ENCODE results near the gene ARHGAP6.

ARHGAP6 gene

DNA sequence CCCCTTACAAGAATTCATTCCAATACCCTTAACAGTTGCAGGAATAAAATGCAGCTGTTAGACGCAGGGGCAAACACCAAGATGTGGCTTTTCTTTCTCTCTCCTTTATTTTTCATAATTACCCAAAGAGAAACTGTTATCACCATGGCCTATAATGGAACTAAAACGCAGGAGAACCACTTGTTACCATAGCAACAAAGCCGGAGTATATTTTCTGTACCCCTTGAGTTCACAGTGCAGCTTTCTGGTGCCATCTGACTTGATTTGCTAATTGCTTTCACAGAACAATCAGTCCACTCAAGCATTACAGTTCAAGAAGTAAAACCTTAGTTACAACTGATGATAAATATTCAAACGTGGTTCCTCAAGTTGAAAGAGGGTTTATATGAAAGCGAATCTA is 214.6 kb downstream of the ARHGAP6 start:
- no peak for DNase-seq

DNA sequence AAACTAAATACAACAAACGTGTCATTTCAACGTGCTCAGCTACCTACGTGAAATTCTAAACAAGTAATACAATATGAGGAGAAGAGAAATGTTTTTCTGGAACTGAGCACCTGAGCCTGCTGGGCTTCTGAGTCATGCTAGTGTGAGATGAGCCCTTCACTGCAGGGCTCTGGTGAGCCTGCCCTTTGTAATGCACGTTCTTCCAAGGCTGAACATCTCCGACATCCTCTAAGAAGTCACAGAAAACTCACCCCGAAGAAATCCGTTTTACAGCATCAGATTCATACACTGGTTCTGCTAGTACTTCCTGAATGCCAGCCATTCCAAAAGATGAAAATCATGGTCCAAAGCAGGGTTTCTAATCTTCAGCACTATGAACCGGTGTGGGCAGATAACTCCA is 215.4 kb downstream of the ARHGAP6 start:
- DNase-seq = no peak

DNA sequence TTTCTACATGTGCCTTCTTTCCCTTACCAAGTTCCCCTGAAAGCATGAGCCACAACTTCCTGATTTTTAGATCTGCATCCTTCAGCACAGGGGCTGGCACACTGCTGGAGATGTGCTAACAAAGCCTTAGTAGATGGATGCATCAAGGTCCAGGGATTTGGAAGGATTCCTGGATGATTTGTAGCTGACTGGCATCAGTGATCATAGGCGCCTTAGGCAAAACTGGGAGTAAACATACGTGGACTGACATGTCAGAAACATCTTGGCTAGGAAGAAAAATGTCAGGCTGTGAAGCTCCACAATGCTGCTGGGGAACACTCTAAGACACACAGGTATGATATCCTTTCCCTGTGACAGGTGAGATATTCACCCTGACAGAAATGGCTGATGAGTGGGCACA is 216.1 kb downstream of the ARHGAP6 start:
- DNase-seq = no peak

- no peak for DNase-seq
Measured at GRCh38 chrX:11447418-11447817, 218.3 kb downstream of the ARHGAP6 start.

- DNase-seq = no peak
Measured at GRCh38 chrX:11446949-11447348, 218.8 kb downstream of the ARHGAP6 start.

DNA sequence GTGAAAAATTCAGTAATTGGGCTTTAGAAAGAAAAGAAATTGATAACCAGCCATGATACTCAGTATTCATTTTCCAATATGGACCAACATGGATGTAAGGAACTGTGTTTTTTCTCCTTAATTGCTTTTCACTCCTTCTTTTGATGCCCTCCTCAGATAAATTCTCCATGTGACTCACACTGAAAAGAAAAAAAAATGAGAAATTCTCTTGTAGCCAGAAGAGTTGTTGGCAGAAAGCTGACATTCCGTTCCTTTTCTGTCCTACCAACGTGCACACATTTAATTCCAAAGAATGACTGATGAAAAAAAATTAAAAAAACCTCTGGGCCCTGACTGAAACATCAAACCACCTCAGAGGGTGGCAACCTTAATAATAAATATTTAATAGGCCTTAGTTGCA is 219.4 kb downstream of the ARHGAP6 start:
- no peak for DNase-seq

GRCh38 chrX:11445540-11445939 is 220.2 kb downstream of the ARHGAP6 start:
- no peak for DNase-seq

DNA sequence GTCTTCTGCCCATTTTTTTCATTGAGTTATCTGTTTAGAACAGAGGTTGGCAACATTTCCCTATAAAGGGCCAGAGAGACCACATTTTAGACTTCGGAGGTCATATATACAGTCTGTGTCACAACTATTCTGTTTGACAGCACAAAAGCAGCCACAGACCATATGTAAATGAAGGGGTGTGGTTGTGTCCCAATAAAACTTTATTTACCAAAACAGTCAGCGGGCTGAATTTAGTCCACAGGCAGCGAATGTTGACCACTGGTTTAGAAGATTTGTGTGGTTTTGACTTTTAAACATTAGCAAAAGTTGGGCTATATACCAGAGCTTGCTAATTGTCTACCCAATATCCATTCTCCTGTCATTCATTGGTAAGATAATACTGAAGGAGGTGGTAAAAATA is 221.7 kb downstream of the ARHGAP6 start:
- no peak for DNase-seq

DNA sequence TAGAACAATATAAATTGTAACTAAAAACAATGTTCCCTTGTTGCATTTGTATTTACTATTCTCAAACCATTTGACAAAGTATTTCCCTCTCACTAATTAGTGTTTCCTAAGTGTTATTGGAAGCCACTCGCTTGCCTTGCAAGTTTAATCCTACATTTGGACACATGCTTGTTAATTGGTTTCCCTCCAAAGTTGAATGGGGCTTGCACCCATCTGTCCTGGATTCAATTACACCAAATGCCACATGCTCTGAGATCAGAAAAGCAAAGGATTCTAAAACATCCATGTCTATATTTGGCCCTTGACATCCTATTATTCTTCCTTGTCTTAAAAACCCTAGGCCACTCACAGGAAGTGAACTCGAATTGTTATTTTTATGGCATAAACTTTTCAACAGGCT is 225.9 kb downstream of the ARHGAP6 start:
- no peak for DNase-seq

- no peak for DNase-seq
Measured at GRCh38 chrX:11438767-11439166, 227.0 kb downstream of the ARHGAP6 start.

DNA sequence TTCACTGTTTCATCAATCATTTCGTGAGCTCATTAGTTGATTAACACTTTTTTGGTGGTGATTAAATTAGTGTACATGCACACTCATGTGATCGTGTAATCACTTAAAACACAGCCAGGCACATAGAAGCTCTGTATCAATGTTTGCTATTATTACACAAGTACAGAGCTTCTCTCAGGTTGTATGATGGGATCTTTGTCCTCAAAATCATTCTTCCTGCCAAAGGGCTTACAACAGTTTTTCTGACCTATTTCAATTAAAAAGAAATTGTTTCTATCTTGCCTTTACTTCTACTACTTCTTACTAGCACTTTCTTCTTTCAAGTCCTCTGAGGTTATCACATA is 227.4 kb downstream of the ARHGAP6 start:
- no peak for DNase-seq

DNA sequence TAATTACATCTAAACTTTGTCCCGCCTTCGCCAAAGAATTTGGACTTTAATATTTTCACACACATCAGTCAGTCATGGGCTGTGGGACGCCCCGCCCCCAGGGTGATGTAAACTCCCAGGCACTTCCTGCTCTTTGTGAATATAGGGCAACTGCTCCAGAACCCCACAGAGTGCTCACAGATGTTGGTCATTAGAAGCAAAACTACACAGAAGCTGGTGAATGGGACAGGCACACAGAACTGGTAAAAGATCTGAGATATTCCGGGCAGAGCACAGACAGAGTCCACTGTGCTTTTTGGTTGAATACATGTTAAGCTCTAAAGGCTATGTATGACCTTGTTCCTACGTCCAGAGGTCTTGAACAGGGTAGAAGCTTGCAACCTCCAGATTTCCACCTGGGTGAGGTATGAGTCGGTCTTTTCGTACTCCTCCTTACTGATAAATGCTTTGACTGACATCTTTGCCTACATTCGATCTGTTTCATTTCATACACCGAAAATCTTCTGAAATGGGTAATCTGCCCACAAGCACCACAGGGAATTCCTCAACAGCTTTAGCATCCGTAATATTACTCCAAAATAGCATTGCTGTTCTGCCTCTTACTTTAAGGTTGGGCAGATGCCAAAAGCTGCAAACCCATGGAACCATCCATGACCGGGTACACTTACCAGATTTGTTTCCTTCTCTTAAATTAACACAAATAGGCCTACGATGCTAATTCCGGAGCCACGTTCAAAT is 227.9 kb downstream of the ARHGAP6 start:
- DNase-seq = no peak

DNA sequence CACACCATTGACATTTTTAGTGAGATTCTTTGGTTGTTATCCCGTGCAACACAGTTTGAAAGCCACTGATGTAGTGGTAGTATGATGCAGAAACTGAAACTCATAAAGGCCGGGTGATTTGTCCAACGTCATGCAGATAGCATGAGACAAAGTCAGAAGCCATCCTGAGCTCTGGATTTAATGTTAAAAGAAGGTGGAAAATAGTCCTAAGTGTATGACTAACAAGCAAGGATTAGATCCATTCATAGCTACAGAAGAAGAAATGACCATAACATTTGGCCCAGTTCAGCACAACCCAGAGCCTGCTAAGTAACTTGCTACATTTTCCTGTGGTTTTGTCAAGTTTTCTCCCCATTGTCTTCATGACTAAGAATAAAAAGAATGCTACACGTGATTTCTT is 230.2 kb downstream of the ARHGAP6 start:
- DNase-seq = no peak

- DNase-seq = no peak
Measured at GRCh38 chrX:11434607-11435006, 231.1 kb downstream of the ARHGAP6 start.

GRCh38 chrX:11431786-11432185 is 233.9 kb downstream of the ARHGAP6 start:
- no peak for DNase-seq

GRCh38 chrX:11430271-11430670 is 235.4 kb downstream of the ARHGAP6 start:
- no peak for DNase-seq

DNA sequence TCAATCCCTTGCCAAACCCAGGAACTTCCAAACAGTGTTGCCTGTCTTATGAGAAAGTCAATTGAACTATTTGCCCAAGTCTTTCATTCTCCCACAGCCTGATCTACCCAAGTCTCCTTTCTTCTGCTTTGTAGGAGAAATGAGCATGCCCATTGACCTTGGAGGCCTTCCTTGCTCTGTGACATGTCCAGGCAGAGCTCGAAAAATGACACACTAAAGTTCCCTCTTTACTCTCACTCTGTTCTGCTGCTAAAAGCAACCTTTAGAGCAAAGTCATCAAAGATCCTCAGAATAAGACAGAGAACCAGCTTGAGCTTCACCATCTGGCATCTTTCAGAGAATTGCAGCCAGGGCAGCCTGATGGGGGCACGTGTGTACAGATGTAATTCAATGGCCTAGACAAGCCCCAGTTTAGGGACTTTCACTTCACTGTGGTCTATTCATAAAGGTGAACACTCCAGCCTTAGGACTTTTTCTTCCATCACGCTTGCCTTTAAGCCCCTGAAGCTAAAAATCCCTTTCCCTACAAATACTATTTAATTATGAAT is 236.1 kb downstream of the ARHGAP6 start:
- DNase-seq = no peak

- no peak for DNase-seq
Measured at GRCh38 chrX:11427453-11428071, 238.2 kb downstream of the ARHGAP6 start.

DNA sequence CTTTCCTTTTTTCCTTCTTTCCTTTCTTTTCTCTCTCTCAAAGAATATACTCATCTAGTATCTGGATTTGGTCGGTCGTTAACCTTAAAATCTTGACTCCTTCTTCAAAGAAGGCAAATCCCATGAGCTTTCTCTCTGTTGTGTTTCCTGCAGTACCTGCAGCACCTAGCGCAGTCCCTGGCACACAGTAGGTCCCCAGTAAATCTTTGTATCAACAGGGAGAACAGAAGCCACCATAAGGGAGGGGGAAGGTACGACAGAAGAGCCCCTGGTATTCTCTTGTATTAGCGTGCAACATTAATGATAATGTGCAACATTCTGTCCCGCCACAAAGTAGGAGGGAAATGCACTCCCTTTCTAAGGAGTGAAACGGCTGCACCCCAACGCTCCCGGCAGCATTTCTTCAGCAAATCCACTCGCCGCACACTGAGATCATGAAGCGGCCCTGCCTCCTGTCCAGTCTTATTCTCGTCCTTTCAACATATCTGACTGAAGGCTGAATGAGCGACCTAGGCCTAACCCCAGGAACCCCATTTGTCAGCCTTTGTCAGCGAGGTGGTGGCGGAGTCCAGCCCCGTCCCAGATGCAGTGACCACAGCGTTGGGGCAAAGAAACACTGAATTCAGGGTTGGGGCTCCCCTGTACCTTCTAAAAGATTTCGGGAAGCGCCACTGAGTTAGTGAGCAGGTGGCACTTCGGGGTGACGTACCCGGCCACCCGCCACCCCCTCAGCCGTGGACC is 238.8 kb downstream of the ARHGAP6 start:
- no peak for DNase-seq

DNA sequence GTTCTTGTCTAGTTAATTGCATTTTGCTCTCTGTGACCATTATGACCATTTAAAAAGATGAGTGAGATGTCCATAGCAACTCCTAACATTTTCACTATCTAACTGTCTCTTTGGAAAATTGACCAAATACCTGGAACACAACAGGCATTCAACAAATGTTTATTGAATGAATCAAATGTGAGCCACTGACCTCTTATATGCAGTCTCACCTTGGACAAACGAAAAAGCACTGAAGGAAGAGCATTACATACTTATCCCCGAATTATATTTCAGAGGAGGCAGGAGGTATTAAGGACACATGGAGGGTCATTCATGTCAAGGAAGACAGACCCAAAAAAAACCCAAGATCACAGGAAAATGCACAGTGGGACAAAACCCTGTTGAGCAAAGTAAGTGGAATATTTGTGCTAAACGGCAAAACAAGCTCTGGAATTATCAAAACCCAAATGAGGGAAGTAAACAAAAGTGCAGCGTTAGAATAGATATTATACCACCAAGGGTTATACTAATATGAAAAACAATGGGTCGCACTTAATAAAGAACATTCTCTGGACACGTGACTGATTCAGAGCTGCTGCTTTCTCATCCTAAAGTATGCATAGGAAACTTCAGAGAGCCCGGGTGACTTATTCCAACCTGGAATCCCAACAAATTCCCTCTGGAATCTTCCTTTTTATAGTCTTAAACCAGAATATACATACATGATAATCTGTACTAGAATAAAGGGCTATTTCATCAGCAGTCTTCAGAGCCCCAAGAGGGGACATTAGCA is 240.6 kb downstream of the ARHGAP6 start:
- no peak for DNase-seq

- no peak for DNase-seq
Measured at GRCh38 chrX:11423949-11424348, 241.8 kb downstream of the ARHGAP6 start.

GRCh38 chrX:11423362-11423818 is 242.3 kb downstream of the ARHGAP6 start:
- DNase-seq = no peak

GRCh38 chrX:11422525-11422857 is 243.2 kb downstream of the ARHGAP6 start:
- DNase-seq = no peak
